GM12878 (cell line): ENCODE results near the gene PAPOLA. TPM values are rescaled to one million over a fixed set of nuclear protein-coding genes. Genes with fewer than 3 reads are reported as not detected.

Source experiments
- ATAC-seq: fragments of 200-7000 bp; cut with Tn5 transposase; 3 replicates; pipeline ENCODE4 v1.9.1; 2020; ENCODE audit warnings: mild to moderate bottlenecking, moderate library complexity
- BruUV-seq: library from RNA; stranded (reverse); fragments of 400-500 nt; replicated peaks from 2 replicates; lab custom pipeline; 2021; lab: Mats Ljungman, UMichigan
- CTCF ChIA-PET: fragments of 300-600 bp; sonication (Branson Sonifier 250); formaldehyde crosslinking; extraction: SDS; loops from one replicate; lab custom pipeline; 2021; ENCODE audit warnings: inconsistent platforms; lab: Yijun Ruan, JAX
- POLR2A ChIA-PET: fragments of 350-600 bp; formaldehyde crosslinking; extraction: SDS; loops from one replicate; lab custom pipeline; 2021; ENCODE audit warnings: inconsistent platforms; lab: Charles Lee
- RAD21 ChIA-PET: fragments of 300-600 bp; sonication (Branson Sonifier 250); formaldehyde crosslinking; loops from one replicate; lab custom pipeline; 2023; ENCODE audit warnings: antibody characterized with exemption; ENCODE audit not compliant: unreplicated experiment; lab: Charles Lee
- SMC1A ChIA-PET: fragments of 300-600 bp; sonication (Branson Sonifier 250); formaldehyde crosslinking; loops from one replicate; lab custom pipeline; 2023; ENCODE audit not compliant: unreplicated experiment, uncharacterized antibody; lab: Charles Lee
- DNase-seq: peaks from one replicate; pipeline ENCODE4 v3.0.0-alpha.2; 2011; ENCODE audit warnings: low read depth, low spot score
- FAIRE-seq: peaks from 3 replicates; lab custom pipeline; 2011; peaks lifted over from hg19 to GRCh38; lab: Jason Lieb, UNC
- H2AFZ ChIP-seq: 2 replicates; pipeline ENCODE4 v1.6.0; 2011; ENCODE audit warnings: low read depth, low read length, control low read depth; ENCODE audit not compliant: control insufficient read depth
- H3K27ac ChIP-seq: 2 replicates; pipeline ENCODE4 v1.5.1; 2011; ENCODE audit warnings: control low read depth; ENCODE audit not compliant: control insufficient read depth, insufficient read depth
- H3K27me3 ChIP-seq, 2 experiments: replicated peaks in 1 of 2; 2 replicates each; pipeline versions ENCODE4 v1.6.0 to v1.6.1; 2011; ENCODE audit warnings: low read length in 1 of 2; ENCODE audit not compliant: control insufficient read depth in 2 of 2, insufficient read depth in 2 of 2
- H3K36me3 ChIP-seq, 2 experiments: 2 replicates each; pipeline ENCODE4 v1.5.1; 2011; ENCODE audit warnings: low read length in 1 of 2; ENCODE audit not compliant: control insufficient read depth in 2 of 2, insufficient read depth in 2 of 2
- H3K4me1 ChIP-seq: 2 replicates; pipeline ENCODE4 v1.6.1; 2011; ENCODE audit warnings: mild to moderate bottlenecking, low read length, moderate library complexity, mixed read lengths; ENCODE audit not compliant: control insufficient read depth, insufficient read depth
- H3K4me2 ChIP-seq: 2 replicates; pipeline ENCODE4 v1.6.0; 2011; ENCODE audit warnings: control low read depth; ENCODE audit not compliant: control insufficient read depth, insufficient read depth
- H3K4me3 ChIP-seq: fragments of 200-600 bp; sonication (generic); 2 replicates; pipeline ENCODE4 v1.5.1; 2016
- H3K79me2 ChIP-seq: 2 replicates; pipeline ENCODE4 v1.6.0; 2011; ENCODE audit warnings: low read length; ENCODE audit not compliant: control insufficient read depth, insufficient read depth
- H3K9ac ChIP-seq: 2 replicates; pipeline ENCODE4 v1.8.0; 2011; ENCODE audit warnings: low read length, control low read depth, mixed read lengths; ENCODE audit not compliant: control insufficient read depth, insufficient read depth
- H3K9me3 ChIP-seq: replicated peaks from 3 replicates; pipeline ENCODE4 v1.5.1; 2011; ENCODE audit warnings: mild to moderate bottlenecking, low read length; ENCODE audit not compliant: control insufficient read depth, insufficient read depth
- H4K20me1 ChIP-seq: 2 replicates; pipeline ENCODE4 v1.6.0; 2011; ENCODE audit not compliant: control insufficient read depth, insufficient read depth
- ATF2 ChIP-seq: IDR thresholded peaks from 2 replicates; pipeline ENCODE4 v1.6.1; 2012; ENCODE audit warnings: low read length, inconsistent platforms
- BHLHE40 ChIP-seq, 2 experiments: fragments of 450-650 bp in 1 of 2; IDR thresholded peaks; 2 replicates each; pipeline ENCODE4 v1.6.1; 2011 to 2017; ENCODE audit warnings: low read depth in 2 of 2, borderline replicate concordance in 1 of 2, improper control_type of control experiment in 1 of 2, low read length in 1 of 2, mild to moderate bottlenecking in 1 of 2
- CHD2 ChIP-seq: IDR thresholded peaks from 2 replicates; pipeline ENCODE4 v1.6.1; 2011; ENCODE audit warnings: low read depth, low read length, improper control_type of control experiment, borderline replicate concordance
- ETV6 ChIP-seq, 2 experiments: fragments of 450-650 bp in 1 of 2; IDR thresholded peaks in 1 of 2; conservative IDR thresholded peaks in 1 of 2; 2 replicates each; pipeline ENCODE4 v1.6.1; 2014; ENCODE audit warnings: antibody characterized with exemption in 1 of 2, borderline replicate concordance in 1 of 2, low read depth in 1 of 2, mild to moderate bottlenecking in 1 of 2, moderate library complexity in 1 of 2
- EZH2 ChIP-seq: IDR thresholded peaks from 2 replicates; pipeline ENCODE4 v1.6.1; 2012; ENCODE audit warnings: low read depth, mild to moderate bottlenecking, control low read depth, inconsistent platforms, low read length, borderline replicate concordance; ENCODE audit not compliant: control insufficient read depth
- MYC ChIP-seq: IDR thresholded peaks from 2 replicates; pipeline ENCODE4 v1.6.1; 2011; ENCODE audit warnings: mild to moderate bottlenecking, low read length, moderate library complexity, inconsistent platforms; ENCODE audit not compliant: insufficient read depth, insufficient replicate concordance, insufficient read length, severe bottlenecking
- SKIL ChIP-seq: fragments of 450-650 bp; IDR thresholded peaks from 2 replicates; pipeline ENCODE4 v1.6.1; 2017; ENCODE audit warnings: mild to moderate bottlenecking, low read depth, inconsistent platforms; ENCODE audit not compliant: poor library complexity, severe bottlenecking
- SREBF2 ChIP-seq: IDR thresholded peaks from 2 replicates; pipeline ENCODE4 v1.6.1; 2012; ENCODE audit warnings: mild to moderate bottlenecking, low read length
- ZNF217 ChIP-seq: fragments of 450-650 bp; IDR thresholded peaks from 2 replicates; pipeline ENCODE4 v1.6.1; 2017; ENCODE audit warnings: antibody characterized with exemption, mild to moderate bottlenecking
- ZNF24 ChIP-seq: fragments of 450-650 bp; IDR thresholded peaks from 2 replicates; pipeline ENCODE4 v1.6.1; 2017; ENCODE audit warnings: antibody characterized with exemption, mild to moderate bottlenecking
- ZNF384 ChIP-seq: IDR thresholded peaks from 2 replicates; pipeline ENCODE4 v1.6.1; 2012; ENCODE audit warnings: low read depth, mild to moderate bottlenecking, low read length, improper control_type of control experiment, borderline replicate concordance
- in situ Hi-C: fragments of 300-500 bp; cut with MboI; formaldehyde crosslinking; loops from 9 replicates; pipeline ENCODE4 v1.14.3; 2018; ENCODE audit warnings: mixed read lengths
- intact Hi-C: fragments of 100-400 bp; cut with micrococcal nuclease; formaldehyde crosslinking; loops from one replicate; pipeline ENCODE4 v1.14.2; 2022; ENCODE audit not compliant: unreplicated experiment
- polyA plus RNA-seq, 11 experiments: library from polyadenylated mRNA; depleted of rRNA in 4 of 11; unstranded in 6 of 11; stranded (reverse) in 5 of 11; fragments of >200 nt; fragmentation: Nextera tagmentation in 4 of 11; fragmentation: Illumina TruSeq in 1 of 11; extraction: Ambion mirVana in 4 of 11; extraction: Trizol in 1 of 11; gene quantifications; 1 replicate in 1 of 11; 2 replicates in 10 of 11; pipeline versions ENCODE4 v1.2.1 to v1.2.3, GENCODE V29; 2011 to 2016; ENCODE audit warnings: inconsistent platforms in 2 of 11, missing spikeins in 2 of 11, low read depth in 1 of 11
- total RNA-seq, 4 experiments: library from RNA; depleted of rRNA in 3 of 4; stranded (reverse); fragments of >200 nt in 3 of 4; fragmentation: Illumina TruSeq in 1 of 4; extraction: Trizol in 1 of 4; gene quantifications; 2 replicates each; pipeline versions ENCODE4 v1.2.1 to v1.2.3, GENCODE V29; 2013 to 2021
- TF ChIP-seq, protein P1 (sequence below): IDR thresholded peaks from 2 replicates; pipeline ENCODE4 v1.6.1; 2011; ENCODE audit warnings: borderline replicate concordance, low read depth, mild to moderate bottlenecking, moderate library complexity, mixed read lengths, low read length; ENCODE audit not compliant: insufficient read depth; ENCODE audit errors: extremely low read length

The PAPOLA gene
- total and polyA plus RNA-seq, 10 of the 15 experiments (the other 5 are each of a cell fraction or from before 2014, with no cell fraction given): 46.0 to 185 (median 114) TPM

DNA sequence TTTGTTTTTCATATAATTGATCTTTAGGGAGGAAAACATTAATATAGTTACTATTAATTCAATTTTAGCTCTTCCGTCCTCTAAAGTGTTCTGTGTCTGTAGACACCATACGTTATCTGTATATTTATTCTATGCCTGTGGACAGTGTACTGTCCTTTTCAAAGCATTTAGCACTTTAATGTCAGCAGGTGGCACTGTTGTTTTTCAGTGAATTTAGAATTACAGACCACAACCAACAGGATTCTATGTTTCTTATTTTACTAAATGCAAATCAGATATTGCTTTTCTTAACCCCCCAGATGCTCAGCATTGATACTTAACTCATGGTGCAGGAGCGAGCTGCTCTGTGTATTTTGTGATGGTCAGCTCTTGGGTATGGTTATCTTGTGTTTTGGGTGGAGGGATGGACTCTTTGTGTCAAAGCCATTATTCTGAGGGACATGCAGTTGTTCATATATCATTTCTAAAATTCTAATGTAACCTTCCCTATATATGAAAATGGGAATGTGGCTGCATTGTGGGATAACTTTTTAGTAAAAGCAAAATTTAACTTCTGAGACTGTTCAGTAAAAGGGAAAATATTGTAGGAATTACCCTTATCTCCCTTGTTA lies 65.2 kb downstream of the PAPOLA start (continued):
- TF ChIP-seq SREBF2 (no peak), ETV6 (conservative IDR thresholded peaks at IDR 0.05 in 1 of 2, IDR thresholded peaks at IDR 0.05 in 1 of 2; ENCODE audit: borderline replicate concordance in 1 of 2, low read depth in 1 of 2) (no peak), BHLHE40 (IDR thresholded peaks at IDR 0.05; ENCODE audit: borderline replicate concordance in 1 of 2, low read depth in 2 of 2, low read length in 1 of 2) (no peak)
- TF ChIP-seq, protein P1, sequence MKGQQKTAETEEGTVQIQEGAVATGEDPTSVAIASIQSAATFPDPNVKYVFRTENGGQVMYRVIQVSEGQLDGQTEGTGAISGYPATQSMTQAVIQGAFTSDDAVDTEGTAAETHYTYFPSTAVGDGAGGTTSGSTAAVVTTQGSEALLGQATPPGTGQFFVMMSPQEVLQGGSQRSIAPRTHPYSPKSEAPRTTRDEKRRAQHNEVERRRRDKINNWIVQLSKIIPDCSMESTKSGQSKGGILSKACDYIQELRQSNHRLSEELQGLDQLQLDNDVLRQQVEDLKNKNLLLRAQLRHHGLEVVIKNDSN: no peak

- Histone ChIP-seq H3K27ac (no peak overlapping the region), H4K20me1 (no peaks in the 10 kb centered on the region), H3K9ac (no peak overlapping the region), H2AFZ (no peak overlapping the region), H3K36me3 (peaks cover 0 to 15% of the 10 kb centered on the region in 2 experiments; a peak in 1 of 4 replicates), H3K4me1 (no peaks in the 10 kb centered on the region), H3K9me3 (no peaks in the 10 kb centered on the region), H3K79me2 (no peaks in the 10 kb centered on the region), H3K27me3 (no peaks in the 10 kb centered on the region), H3K4me3 (no peak overlapping the region), H3K4me2 (no peak overlapping the region)
- in situ Hi-C loops: no loop called here
- ChIA-PET RAD21 (interaction anchor here (6.6 kb wide), 1 partner anchor 172 kb away, joined by 41 read pairs; no protein-coding TSS in a partner anchor), POLR2A (no interaction called here), CTCF (interaction anchor here (0.8 to 8.4 kb wide), 13 partner anchors 8 to 468 kb away, joined by 3 to 93 read pairs (median 10); no protein-coding TSS in a partner anchor), SMC1A (interaction anchor here (0.6 to 4.7 kb wide), 7 partner anchors 9 to 284 kb away, joined by 3 to 31 read pairs (median 4); no protein-coding TSS in a partner anchor)
- intact Hi-C loops: no loop called here
- no peak for FAIRE-seq
- BruUV-seq: no TSS peak
- DNase-seq: no peak
- no peak for ATAC-seq
- TF ChIP-seq SKIL: no peak
- TF ChIP-seq ZNF384: no peak
- TF ChIP-seq ATF2: no peak
- no peak for TF ChIP-seq MYC
- TF ChIP-seq SREBF2: no peak
- no peak for TF ChIP-seq CHD2
- no peak for TF ChIP-seq EZH2
- no peak for TF ChIP-seq ZNF217
- TF ChIP-seq ZNF24: no peak
Measured at GRCh38 chr14:96568621-96569020, 66.4 kb downstream of the PAPOLA start.
